HepG2 (cell line): Measurements from ENCODE around the gene COL5A1. TPM values are rescaled to one million over a fixed set of nuclear protein-coding genes. Genes with fewer than 3 reads are reported as not detected.

Experiments
- ATAC-seq: fragments of 200-7000 bp; cut with Tn5 transposase; 3 replicates; pipeline ENCODE4 v1.9.1; 2020; ENCODE audit warnings: mild to moderate bottlenecking, moderate library complexity
- BruUV-seq: library from RNA; stranded (reverse); fragments of 400-500 nt; replicated peaks from 2 replicates; lab custom pipeline; 2021; lab: Mats Ljungman, UMichigan
- CTCF ChIA-PET: fragments of 300-600 bp; formaldehyde crosslinking; extraction: SDS; loops from one replicate; lab custom pipeline; 2021; ENCODE audit warnings: low total read pairs, inconsistent platforms, low intra/inter-chr PET ratio; lab: Yijun Ruan, JAX
- POLR2A ChIA-PET: fragments of 350-600 bp; sonication (Branson Sonifier 250); formaldehyde crosslinking; loops from one replicate; lab custom pipeline; 2020; ENCODE audit warnings: antibody characterized with exemption, inconsistent platforms; lab: Yijun Ruan, JAX
- DNase-seq: peaks from one replicate; pipeline ENCODE4 v3.0.0-alpha.2; 2015; ENCODE audit warnings: low spot score
- FAIRE-seq: peaks from 3 replicates; lab custom pipeline; 2011; peaks lifted over from hg19 to GRCh38; lab: Jason Lieb, UNC
- H2AFZ ChIP-seq: one replicate; pipeline ENCODE4 v1.6.1; 2011; ENCODE audit warnings: low read length, inconsistent platforms
- H3K27ac ChIP-seq: fragments of 300-600 bp; 3 replicates; pipeline ENCODE4 v1.8.0; 2011; ENCODE audit warnings: mixed run types, mild to moderate bottlenecking, mixed read lengths, low read length, inconsistent platforms; ENCODE audit not compliant: insufficient read depth; ENCODE audit errors: extremely low read length
- H3K27me3 ChIP-seq, 2 experiments: fragments of 200-600 bp in 1 of 2; 2 replicates in 1 of 2; 3 replicates in 1 of 2; pipeline versions ENCODE4 v1.6.0 to v1.8.0; 2011; ENCODE audit warnings: low read length in 2 of 2, mild to moderate bottlenecking in 2 of 2, moderate library complexity in 2 of 2, inconsistent platforms in 1 of 2; ENCODE audit not compliant: insufficient read depth in 2 of 2, control insufficient read depth in 1 of 2
- H3K36me3 ChIP-seq, 2 experiments: fragments of 200-600 bp in 1 of 2; replicated peaks in 1 of 2; 2 replicates in 1 of 2; 3 replicates in 1 of 2; pipeline versions ENCODE4 v1.5.1 to v1.8.0; 2011; ENCODE audit warnings: low read length in 2 of 2, inconsistent platforms in 1 of 2; ENCODE audit not compliant: insufficient read depth in 2 of 2, control insufficient read depth in 1 of 2
- H3K4me1 ChIP-seq: 2 replicates; pipeline ENCODE4 v1.5.1; 2012; ENCODE audit warnings: low read length, inconsistent platforms; ENCODE audit not compliant: insufficient read depth
- H3K4me2 ChIP-seq: 2 replicates; pipeline ENCODE4 v1.6.0; 2011; ENCODE audit warnings: low read depth, low read length, inconsistent platforms
- H3K4me3 ChIP-seq, 3 experiments: fragments of 200-600 bp in 1 of 3; sonication (generic), shearing (Covaris generic) in 1 of 3; replicated peaks in 1 of 3; 2 replicates each; pipeline ENCODE4 v1.5.1; 2011 to 2016; ENCODE audit warnings: low read length in 3 of 3, inconsistent platforms in 2 of 3, low read depth in 2 of 3, mild to moderate bottlenecking in 2 of 3, control low read depth in 1 of 3, mixed read lengths in 1 of 3; ENCODE audit not compliant: insufficient read depth in 1 of 3
- H3K79me2 ChIP-seq: one replicate; pipeline ENCODE4 v1.6.1; 2011; ENCODE audit warnings: low read length, inconsistent platforms; ENCODE audit not compliant: insufficient read depth
- H3K9ac ChIP-seq: 2 replicates; pipeline ENCODE4 v1.6.0; 2011; ENCODE audit warnings: mild to moderate bottlenecking, low read depth, low read length, inconsistent platforms; ENCODE audit not compliant: insufficient read depth
- H3K9me3 ChIP-seq: 2 replicates; pipeline ENCODE4 v1.5.1; 2012; ENCODE audit warnings: mild to moderate bottlenecking, low read length
- H4K20me1 ChIP-seq: 2 replicates; pipeline ENCODE4 v1.6.0; 2011; ENCODE audit warnings: inconsistent platforms, mild to moderate bottlenecking, low read length, moderate library complexity; ENCODE audit not compliant: insufficient read depth
- BRCA1 ChIP-seq: sonication (generic); formaldehyde crosslinking; IDR thresholded peaks from 2 replicates; pipeline ENCODE4 v1.4.0; 2020; ENCODE audit warnings: missing genetic modification reagents
- FOXK2 ChIP-seq: fragments of 450-650 bp; IDR thresholded peaks from 2 replicates; pipeline ENCODE4 v1.6.1; 2016
- KMT2A ChIP-seq: sonication (generic); formaldehyde crosslinking; IDR thresholded peaks from 2 replicates; pipeline ENCODE4 v1.4.0; 2020; ENCODE audit warnings: missing genetic modification reagents
- MAFF ChIP-seq: IDR thresholded peaks from 2 replicates; pipeline ENCODE4 v1.6.1; 2011; ENCODE audit warnings: low read depth, low read length, improper control_type of control experiment
- MAFK ChIP-seq, 2 experiments: IDR thresholded peaks in 1 of 2; conservative IDR thresholded peaks in 1 of 2; 2 replicates each; pipeline ENCODE4 v1.6.1; 2011; ENCODE audit warnings: improper control_type of control experiment in 2 of 2, low read length in 2 of 2
- MIER3 ChIP-seq: IDR thresholded peaks from 2 replicates; pipeline ENCODE4 v1.6.1; 2016; ENCODE audit warnings: missing compliant biosample characterization, borderline replicate concordance
- SALL1 ChIP-seq: sonication (generic); formaldehyde crosslinking; IDR thresholded peaks from 2 replicates; pipeline ENCODE4 v1.8.0; 2022; ENCODE audit warnings: mild to moderate bottlenecking, missing genetic modification reagents
- SALL2 ChIP-seq: sonication (generic); formaldehyde crosslinking; IDR thresholded peaks from 2 replicates; pipeline ENCODE4 v1.8.1; 2023; ENCODE audit warnings: mild to moderate bottlenecking, missing genetic modification reagents, inconsistent platforms
- ZNF709 ChIP-seq: sonication (generic); formaldehyde crosslinking; IDR thresholded peaks from 2 replicates; pipeline ENCODE4 v1.5.0; 2020; ENCODE audit warnings: mild to moderate bottlenecking, missing genetic modification reagents
- WGBS: methylation state at CpG from one replicate; pipeline ENCODE4 v1.1.6; 2017; ENCODE audit warnings: low lambda C conversion rate; 5-methylcytosine and 5-hydroxymethylcytosine counted together
- in situ Hi-C: cut with HindIII; loops from 2 replicates; pipeline ENCODE4 v1.10.0; 2017; ENCODE audit warnings: low pct_unique_long_range_greater_than_20kb; ENCODE audit not compliant: extremely low pct_ligation_motif_present
- intact Hi-C: fragments of 100-400 bp; cut with micrococcal nuclease; formaldehyde crosslinking; loops from one replicate; pipeline ENCODE4 v1.10.0; 2022; ENCODE audit not compliant: unreplicated experiment
- polyA plus RNA-seq, 8 experiments: library from polyadenylated mRNA; depleted of rRNA in 3 of 8; stranded (reverse) in 7 of 8; unstranded in 1 of 8; fragments of >200 nt; fragmentation: Illumina TruSeq in 4 of 8; extraction: Trizol in 4 of 8; gene quantifications; 2 replicates each; pipeline versions ENCODE4 v1.2.1 to v1.2.3, GENCODE V29; 2011 to 2016; ENCODE audit warnings: low read depth in 4 of 8, missing spikeins in 1 of 8, mixed read lengths in 1 of 8; ENCODE audit not compliant: insufficient read depth in 1 of 8
- total RNA-seq, 5 experiments: library from RNA; depleted of rRNA; stranded (reverse); fragments of >200 nt; fragmentation: Illumina TruSeq; extraction: Trizol; gene quantifications; 2 replicates each; pipeline ENCODE4 v1.2.3, GENCODE V29; 2016; ENCODE audit warnings: low read depth in 1 of 5
- TF ChIP-seq, protein P1 (sequence below): sonication (generic); formaldehyde crosslinking; IDR thresholded peaks from 2 replicates; pipeline ENCODE4 v1.5.1; 2020; ENCODE audit warnings: missing genetic modification reagents, mild to moderate bottlenecking, borderline replicate concordance

COL5A1 gene
- total and polyA plus RNA-seq, 2 of the 13 experiments (the other 11 are each of a cell fraction or from before 2014, with no cell fraction given) = not detected

DNA sequence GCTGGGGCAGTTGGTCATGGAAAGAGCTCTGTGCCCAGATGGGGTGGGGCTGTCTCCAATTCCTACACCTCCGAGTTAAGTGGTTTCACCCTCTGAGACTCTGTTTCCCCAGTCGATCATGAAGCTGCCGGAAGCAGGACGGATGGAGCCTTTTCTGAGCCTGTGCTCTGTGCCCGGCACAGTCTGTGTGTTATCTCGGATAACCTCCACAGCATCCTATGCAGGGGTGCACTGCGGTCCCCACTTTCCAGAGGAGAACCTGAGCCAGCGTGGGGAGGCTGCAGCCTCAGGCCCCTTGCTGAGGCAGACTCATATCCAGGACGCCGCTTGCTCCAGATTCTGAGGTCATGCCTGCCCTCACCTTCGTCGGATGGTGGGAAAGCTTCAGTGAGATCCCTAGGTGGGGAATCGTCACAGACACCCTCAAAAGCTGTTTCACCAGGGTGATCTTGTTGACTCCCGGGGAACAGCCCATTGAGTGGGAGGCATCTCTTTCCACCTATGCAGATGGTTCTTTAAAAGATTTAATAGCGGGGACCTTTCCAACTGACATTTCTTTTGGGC, 6.9 kb upstream of the COL5A1 start (continued):
- TF ChIP-seq, protein P1, sequence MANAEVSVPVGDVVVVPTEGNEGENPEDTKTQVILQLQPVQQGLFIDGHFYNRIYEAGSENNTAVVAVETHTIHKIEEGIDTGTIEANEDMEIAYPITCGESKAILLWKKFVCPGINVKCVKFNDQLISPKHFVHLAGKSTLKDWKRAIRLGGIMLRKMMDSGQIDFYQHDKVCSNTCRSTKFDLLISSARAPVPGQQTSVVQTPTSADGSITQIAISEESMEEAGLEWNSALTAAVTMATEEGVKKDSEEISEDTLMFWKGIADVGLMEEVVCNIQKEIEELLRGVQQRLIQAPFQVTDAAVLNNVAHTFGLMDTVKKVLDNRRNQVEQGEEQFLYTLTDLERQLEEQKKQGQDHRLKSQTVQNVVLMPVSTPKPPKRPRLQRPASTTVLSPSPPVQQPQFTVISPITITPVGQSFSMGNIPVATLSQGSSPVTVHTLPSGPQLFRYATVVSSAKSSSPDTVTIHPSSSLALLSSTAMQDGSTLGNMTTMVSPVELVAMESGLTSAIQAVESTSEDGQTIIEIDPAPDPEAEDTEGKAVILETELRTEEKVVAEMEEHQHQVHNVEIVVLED (CRISPR knock-in tag) = no peak
- TF ChIP-seq FOXK2 (no peak), KMT2A (CRISPR knock-in tag) (no peak)

DNA sequence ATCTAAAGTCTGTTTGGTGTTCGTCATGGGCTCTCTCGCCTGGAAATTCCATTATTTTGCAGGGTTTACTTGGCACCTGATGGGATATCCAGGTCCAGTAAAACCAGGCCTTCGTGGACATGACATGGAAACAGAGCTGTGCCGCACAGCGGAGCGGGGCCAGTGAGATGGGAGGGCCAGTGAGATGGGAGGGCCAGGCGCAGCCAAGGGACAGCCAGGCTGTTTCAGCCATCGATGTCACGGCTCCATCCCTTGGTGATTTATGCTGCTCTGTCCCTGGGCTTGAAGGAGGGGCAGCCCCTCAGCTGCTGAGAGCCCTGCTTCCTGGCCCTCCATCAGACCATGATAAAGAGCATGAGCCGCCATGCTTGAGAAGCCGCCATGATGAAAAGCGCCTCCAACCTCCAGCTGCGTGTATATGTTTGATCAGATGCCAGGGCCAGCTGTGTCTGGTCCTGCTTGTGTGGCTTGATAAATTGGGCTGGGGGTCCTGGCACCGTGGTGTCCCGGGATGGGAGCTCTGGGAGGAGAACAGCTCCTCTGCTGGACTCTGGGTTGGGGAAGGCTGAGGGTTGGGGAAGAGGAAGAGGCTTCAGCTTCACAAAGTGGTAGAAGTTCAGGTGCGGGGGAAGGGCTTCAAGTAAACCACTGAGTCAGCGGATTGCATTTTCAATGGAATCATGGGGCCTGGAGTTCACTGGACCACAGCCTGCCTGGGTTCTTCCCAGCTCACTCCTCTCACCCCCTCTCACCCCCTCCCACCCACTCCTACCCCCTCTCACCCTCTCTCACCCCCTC, 6.1 kb upstream of the COL5A1 start:
- CTCF ChIA-PET = no interaction called here
- no peaks in the 10 kb centered on the region for H4K20me1 ChIP-seq
- H3K9me3 ChIP-seq = no peaks in the 10 kb centered on the region
- no peak overlapping the region for H2AFZ ChIP-seq
- H3K27ac ChIP-seq = no peak overlapping the region
- BruUV-seq = no TSS peak
- no peak for FAIRE-seq
- no peaks in the 10 kb centered on the region for H3K36me3 ChIP-seq
- intact Hi-C loops (no loop called here), in situ Hi-C loops (no loop called here)
- WGBS = 9% methylated on average over 16 of the region's 17 CpGs
- no peak for ATAC-seq
- TF ChIP-seq ZNF709 (CRISPR knock-in tag) (no peak), MAFK (conservative IDR thresholded peaks at IDR 0.05 in 1 of 2, IDR thresholded peaks at IDR 0.05 in 1 of 2; ENCODE audit: low read length in 2 of 2) (peak; percentile 23 to 82; a peak in 2 of 4 replicates), MIER3 (no peak), MAFF (peak; percentile 44), SALL2 (CRISPR knock-in tag) (no peak), SALL1 (CRISPR knock-in tag) (no peak), BRCA1 (CRISPR knock-in tag) (no peak)
- no peaks in the 10 kb centered on the region for H3K4me1 ChIP-seq
- peaks cover 6 to 76% of the 10 kb centered on the region in 2 experiments; a peak in 4 of 5 replicates for H3K27me3 ChIP-seq
- H3K9ac ChIP-seq = no peak overlapping the region
- POLR2A ChIA-PET = no interaction called here
- no peak overlapping the region for H3K4me2 ChIP-seq
- DNase-seq = no peak
- no peak overlapping the region for H3K4me3 ChIP-seq
- no peaks in the 10 kb centered on the region for H3K79me2 ChIP-seq
